GM19043 (cell line): ENCODE results near the gene IL17REL.

Experiments used
- ATAC-seq: cut with Tn5 transposase; IDR thresholded peaks from one replicate; pipeline ENCODE4 v1.9.1; 2021; ENCODE audit warnings: low read depth; ENCODE audit not compliant: unreplicated experiment

Gene IL17REL

GRCh38 chr22:49970528-49971231 lies 41.9 kb downstream of the IL17REL start:
- ATAC-seq: peak; percentile 60

DNA sequence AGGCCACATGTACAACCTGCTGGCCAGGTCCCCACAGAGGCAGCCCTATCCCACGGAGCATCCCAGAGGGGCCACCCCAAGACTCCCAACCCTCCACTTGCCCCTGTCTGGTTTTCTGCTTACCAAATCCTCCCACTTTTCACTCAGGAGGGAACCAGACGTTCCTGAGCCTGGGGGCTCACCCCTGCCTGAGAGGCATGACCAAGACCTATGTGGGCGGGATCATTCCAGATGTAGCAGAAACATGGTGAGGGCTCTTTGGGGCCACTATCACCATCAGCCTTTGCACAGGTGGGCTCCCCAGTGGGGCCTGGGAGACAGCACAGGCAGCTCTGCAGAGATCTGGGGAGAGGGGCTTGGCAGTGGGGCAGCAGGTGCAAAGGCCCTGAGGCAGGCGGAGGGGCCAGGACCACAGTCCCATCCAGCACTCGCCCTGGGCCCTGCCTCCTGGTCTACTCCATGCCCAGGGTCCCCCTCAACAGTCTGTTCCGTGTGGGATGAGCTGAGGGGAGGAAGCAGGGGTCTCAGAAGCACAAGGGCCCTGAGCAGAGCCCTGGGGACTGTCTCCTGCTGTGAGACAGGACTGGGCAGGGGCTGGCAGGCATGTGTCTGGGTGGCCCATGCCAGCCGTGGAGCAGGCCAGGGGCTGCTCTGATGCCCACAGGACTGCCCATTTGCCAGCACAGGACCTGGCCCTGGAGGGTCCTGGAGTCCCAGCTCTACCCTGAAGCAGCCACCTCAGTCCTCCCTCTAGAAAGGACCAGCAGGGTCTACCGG lies 42.6 kb downstream of the IL17REL start:
- ATAC-seq: no peak

- ATAC-seq: no peak
Measured at GRCh38 chr22:49968831-49969661, 43.5 kb downstream of the IL17REL start.

- no peak for ATAC-seq
Measured at GRCh38 chr22:49968313-49968830, 44.2 kb downstream of the IL17REL start.

DNA sequence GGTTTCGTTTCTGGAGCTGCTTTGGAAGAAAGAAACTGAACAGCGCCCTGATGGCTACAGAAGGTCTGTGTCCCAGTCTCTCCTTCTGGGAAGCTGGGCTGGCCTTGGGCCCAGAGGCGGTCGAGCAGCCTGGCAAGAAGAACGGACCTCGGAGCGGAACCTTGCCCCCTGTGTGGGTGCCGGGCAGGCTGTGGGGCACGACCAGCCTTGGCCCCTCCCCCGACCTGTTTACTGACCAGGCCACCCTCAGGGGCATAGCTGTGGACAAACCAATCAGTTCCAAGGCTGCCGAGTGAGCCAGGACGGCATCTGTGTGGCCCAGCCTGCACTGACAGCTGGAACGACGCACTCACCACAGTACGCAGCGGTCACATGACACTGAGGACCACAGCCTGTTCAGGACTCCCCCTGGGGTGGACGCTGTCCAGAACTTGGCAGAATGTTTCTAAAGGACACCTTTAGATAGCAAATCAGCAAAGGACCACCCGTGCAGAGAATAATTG lies 44.8 kb downstream of the IL17REL start:
- no peak for ATAC-seq

GRCh38 chr22:49966774-49967705 lies 45.5 kb downstream of the IL17REL start:
- ATAC-seq: no peak

- ATAC-seq: no peak
Measured at GRCh38 chr22:49966041-49966773, 46.4 kb downstream of the IL17REL start.

DNA sequence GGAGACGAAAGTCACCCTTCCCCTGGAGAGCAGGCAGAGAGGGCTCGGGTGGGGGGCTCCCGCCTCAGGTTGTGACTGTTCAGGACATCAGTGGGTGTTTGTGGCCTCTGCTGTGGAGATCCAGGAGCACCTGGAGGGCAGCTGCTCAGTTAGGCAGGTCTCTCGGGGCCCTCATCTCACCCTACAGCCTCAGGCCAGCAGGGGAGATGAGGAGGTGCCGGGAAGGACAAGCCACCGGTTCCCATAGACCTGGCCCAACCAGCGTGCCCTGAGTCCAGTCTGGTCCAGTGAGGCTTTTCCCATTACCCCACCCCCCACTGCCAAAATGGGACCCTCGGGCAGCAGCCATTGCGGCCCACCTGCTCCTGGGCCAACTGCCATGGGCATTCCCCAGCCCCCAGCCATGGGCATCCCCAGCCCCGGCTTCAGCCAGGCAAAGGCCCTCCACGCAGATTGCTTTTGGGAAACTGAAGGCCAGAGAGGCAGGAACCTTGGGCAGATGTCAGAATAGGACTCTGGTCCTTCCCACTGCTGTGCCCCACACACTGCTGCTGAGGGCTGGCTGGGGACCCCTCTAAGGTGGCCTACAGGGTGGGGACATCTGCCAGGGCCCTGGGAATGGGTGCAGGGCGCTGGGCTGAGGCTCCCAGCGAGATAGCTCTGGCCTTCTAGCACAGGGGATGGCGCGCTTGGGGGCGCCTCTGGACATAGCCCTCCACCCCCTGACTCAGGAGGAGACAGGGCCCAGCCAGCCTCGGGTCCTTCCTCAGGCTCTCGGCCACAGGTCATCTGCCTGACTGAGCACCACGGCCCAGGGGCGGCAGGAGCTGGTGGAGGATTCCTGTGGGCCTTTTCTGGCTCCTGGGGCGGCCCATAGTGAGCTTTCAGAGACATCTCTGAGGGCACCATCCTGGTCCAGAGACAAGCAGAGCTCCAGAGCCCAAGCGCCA lies 47.2 kb downstream of the IL17REL start:
- ATAC-seq: no peak

DNA sequence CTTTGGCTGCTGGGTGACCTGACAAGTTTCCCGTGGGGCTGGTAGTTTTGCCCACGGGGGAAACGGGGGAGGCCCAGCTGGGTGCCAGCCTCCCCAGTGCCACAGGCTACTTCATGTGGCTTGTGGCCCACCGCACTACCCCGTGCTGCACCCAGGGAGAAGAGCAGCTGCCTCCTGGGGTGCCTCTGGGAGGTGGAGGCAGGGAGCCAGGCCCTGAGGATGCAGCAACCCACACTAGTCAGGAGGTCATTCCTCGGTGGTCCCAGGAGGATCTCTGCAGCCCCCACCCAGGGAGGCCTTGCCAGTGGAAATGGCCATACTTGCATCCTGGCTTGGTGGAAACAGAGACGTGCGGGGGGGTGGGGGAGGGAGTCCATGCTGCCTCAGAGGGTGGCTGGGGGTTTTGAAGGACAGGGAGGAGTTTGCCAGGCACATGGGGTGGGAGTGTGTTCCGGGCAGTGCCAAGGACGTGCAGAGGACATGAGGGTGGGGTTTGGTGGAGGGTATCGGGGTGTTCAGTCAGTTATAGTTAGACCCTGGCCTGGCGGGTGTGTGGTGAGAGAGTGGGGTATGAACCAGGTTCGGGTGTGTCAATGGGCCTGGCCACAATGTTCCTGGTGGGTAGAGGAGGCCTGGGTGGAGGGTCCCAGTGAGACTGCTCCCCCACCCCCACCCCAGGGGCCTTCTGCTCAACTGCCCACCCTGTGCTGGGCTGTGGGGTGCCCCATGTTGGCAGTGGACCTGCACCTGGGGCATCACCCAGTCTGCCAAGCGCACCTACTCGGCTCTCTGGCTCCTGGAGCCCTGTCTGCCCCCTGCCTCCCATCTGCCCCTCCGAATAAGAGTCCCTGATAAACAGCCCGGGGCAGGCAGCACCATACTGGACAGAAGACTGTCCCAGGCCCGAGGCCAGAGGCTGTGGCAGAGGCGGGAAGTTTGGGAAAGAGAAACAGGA lies 48.2 kb downstream of the IL17REL start:
- no peak for ATAC-seq

DNA sequence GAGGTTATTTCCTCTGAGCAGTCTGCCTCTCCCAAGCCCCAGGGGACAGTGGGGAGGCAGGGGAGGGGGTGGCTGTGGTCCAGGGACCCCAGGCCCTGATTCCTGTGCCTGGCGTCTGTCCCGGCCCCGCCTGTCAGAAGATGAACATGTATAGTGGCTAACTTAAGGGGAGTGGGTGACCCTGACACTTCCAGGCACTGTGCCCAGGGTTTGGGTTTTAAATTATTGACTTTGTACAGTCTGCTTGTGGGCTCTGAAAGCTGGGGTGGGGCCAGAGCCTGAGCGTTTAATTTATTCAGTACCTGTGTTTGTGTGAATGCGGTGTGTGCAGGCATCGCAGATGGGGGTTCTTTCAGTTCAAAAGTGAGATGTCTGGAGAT lies 48.9 kb downstream of the IL17REL start:
- no peak for ATAC-seq

DNA sequence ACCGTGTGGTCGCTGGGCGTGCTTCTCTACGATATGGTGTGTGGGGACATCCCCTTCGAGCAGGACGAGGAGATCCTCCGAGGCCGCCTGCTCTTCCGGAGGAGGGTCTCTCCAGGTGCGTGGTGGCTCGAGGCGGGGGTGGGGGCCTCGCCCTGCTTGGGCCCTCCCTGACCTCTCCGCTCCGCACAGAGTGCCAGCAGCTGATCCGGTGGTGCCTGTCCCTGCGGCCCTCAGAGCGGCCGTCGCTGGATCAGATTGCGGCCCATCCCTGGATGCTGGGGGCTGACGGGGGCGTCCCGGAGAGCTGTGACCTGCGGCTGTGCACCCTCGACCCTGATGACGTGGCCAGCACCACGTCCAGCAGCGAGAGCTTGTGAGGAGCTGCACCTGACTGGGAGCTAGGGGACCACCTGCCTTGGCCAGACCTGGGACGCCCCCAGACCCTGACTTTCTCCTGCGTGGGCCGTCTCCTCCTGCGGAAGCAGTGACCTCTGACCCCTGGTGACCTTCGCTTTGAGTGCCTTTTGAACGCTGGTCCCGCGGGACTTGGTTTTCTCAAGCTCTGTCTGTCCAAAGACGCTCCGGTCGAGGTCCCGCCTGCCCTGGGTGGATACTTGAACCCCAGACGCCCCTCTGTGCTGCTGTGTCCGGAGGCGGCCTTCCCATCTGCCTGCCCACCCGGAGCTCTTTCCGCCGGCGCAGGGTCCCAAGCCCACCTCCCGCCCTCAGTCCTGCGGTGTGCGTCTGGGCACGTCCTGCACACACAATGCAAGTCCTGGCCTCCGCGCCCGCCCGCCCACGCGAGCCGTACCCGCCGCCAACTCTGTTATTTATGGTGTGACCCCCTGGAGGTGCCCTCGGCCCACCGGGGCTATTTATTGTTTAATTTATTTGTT lies 49.6 kb downstream of the IL17REL start:
- ATAC-seq: no peak

DNA sequence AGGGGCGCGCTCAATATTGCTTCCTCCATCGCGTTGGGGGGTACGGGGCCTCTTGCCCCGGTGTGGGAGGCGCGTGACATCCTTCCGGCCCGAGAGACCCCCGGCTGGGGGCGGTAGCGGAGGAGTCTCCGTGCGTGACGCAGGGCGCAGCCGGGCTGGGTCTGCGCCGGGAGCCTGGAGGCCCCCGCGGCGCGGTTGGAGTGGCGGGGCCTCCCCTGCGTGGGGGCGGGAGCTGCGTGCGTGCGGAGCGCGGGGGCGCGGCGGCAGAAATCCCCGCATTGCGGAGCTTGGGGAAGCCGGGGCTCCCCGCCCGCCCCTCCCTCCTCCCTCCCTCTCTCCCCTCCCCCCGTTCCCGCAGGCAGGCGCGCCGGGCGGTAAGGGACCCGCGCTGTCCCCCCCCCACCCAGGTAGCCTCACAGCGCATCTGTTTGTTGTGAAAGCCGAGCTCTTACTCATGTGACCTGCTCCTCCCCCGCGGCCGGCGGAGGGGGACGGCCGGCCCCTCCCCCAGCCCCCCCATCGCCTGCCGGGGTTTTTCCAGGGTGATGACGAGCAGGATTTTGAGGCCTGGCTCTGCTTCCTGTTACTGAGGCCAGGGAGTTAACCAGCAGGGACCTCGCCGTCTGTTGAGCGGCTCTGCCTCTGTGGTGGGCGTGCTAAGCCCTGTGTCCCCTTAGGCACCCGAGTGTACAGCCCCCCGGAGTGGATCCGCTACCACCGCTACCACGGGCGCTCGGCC lies 50.4 kb downstream of the IL17REL start:
- no peak for ATAC-seq

DNA sequence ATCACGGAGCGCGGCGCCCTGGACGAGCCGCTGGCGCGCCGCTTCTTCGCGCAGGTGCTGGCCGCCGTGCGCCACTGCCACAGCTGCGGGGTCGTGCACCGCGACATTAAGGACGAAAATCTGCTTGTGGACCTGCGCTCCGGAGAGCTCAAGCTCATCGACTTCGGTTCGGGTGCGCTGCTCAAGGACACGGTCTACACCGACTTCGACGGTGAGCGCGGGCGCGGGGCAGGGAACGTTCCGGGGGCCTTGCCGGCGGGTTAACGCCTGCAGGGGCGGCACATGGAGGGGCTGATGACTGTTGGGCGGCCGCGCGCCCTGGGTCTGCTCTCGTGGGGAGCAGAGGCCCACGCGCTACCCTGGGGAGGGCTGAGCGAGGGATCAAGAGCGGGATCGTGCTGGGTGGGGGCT lies 51.0 kb downstream of the IL17REL start:
- ATAC-seq: no peak

GRCh38 chr22:49961005-49961600 lies 51.5 kb downstream of the IL17REL start:
- no peak for ATAC-seq
